ENCODE data around the gene KDM4B. TPM values are rescaled to one million over a fixed set of nuclear protein-coding genes. Genes with fewer than 3 reads are reported as not detected.

The KDM4B gene
- total and polyA plus RNA-seq, 9 of the 15 experiments (the other 6 are each of a cell fraction or from before 2014, with no cell fraction given): 0.21 to 29.9 (median 7.3) TPM

DNA sequence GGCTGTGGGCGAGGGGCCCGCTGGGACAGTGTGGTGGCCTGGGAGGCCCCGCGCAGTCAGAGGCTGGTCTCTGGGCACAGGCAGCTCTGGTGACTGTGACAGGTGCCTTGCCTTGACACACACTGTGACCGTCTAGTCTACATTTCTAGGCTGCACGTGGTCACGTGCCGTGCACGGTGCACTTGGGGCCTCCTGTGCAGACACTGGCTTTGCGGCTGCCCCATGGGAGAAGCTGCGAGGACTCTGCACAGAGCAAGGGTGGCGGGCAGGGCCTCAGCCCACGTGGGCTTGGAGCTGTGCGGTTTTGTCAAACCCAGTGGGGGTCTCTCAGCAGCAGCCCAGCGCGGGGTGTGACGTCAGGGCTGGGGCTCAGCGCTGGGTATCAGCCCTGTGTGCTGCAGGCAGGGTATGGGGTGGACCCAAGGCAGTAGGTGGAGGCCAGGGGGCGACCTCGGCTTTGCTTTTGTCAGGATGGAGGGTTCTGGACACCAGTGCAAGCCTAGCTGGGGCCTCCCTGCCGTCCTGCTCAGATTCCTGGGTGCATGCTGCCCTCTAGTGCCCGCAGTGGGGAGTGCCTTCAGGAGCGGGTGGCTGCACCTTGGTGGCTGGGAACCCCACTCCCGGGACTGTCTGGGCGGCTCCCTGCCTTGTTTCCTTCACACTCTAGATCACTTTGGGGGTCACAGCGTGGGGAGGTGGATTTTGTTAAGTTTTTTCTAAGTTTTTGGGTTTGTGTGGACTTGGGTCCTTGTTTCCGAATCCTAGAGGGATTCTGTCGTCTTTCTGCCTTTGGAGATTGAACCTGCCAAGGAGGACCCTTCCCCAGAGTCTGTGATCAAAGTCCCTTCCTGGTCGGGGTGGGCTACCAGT is 62.6 kb downstream of the KDM4B start (continued):
- TF ChIP-seq, protein P1, sequence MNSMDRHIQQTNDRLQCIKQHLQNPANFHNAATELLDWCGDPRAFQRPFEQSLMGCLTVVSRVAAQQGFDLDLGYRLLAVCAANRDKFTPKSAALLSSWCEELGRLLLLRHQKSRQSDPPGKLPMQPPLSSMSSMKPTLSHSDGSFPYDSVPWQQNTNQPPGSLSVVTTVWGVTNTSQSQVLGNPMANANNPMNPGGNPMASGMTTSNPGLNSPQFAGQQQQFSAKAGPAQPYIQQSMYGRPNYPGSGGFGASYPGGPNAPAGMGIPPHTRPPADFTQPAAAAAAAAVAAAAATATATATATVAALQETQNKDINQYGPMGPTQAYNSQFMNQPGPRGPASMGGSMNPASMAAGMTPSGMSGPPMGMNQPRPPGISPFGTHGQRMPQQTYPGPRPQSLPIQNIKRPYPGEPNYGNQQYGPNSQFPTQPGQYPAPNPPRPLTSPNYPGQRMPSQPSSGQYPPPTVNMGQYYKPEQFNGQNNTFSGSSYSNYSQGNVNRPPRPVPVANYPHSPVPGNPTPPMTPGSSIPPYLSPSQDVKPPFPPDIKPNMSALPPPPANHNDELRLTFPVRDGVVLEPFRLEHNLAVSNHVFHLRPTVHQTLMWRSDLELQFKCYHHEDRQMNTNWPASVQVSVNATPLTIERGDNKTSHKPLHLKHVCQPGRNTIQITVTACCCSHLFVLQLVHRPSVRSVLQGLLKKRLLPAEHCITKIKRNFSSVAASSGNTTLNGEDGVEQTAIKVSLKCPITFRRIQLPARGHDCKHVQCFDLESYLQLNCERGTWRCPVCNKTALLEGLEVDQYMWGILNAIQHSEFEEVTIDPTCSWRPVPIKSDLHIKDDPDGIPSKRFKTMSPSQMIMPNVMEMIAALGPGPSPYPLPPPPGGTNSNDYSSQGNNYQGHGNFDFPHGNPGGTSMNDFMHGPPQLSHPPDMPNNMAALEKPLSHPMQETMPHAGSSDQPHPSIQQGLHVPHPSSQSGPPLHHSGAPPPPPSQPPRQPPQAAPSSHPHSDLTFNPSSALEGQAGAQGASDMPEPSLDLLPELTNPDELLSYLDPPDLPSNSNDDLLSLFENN (IDR thresholded peaks at IDR 0.05; ENCODE audit: low read depth in 2 of 2, low read length in 2 of 2): 0 out of 4 replicates have a peak, but pooled peaks of 1 of the 2 experiments have one; percentile 24
- TF ChIP-seq CXXC5 (CRISPR knock-in tag; IDR thresholded peaks at IDR 0.05) (peak; percentile 21; the same call in 1 of the 2 replicates), HDGF (IDR thresholded peaks at IDR 0.05) (no peak)
